NCI-H1048 (cell line): ENCODE measurements around the gene USP15.

ENCODE experiments used
- DNase-seq: peaks from one replicate; lab custom pipeline; 2025; lab: John Stamatoyannopoulos, UW

Gene USP15

DNA sequence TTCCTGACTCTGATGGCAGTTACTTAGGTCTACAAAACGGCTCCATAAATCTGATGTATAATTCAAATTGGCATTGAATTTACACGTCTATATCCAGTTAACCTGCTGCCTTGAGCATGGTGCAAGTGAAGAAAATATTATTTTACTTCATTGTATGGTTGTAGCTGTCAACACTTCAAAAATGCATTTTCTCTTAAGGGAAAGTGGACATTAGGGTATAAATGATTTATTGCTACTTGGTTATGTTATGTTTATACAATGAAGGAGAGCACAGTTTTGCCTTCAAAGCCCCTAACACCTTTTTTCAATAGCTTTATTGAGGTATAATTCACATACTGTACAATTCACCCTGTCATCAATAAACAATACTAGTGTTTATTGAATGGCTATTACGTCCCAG, 2.0 kb upstream of the USP15 start:
- DNase-seq = no peak

DNA sequence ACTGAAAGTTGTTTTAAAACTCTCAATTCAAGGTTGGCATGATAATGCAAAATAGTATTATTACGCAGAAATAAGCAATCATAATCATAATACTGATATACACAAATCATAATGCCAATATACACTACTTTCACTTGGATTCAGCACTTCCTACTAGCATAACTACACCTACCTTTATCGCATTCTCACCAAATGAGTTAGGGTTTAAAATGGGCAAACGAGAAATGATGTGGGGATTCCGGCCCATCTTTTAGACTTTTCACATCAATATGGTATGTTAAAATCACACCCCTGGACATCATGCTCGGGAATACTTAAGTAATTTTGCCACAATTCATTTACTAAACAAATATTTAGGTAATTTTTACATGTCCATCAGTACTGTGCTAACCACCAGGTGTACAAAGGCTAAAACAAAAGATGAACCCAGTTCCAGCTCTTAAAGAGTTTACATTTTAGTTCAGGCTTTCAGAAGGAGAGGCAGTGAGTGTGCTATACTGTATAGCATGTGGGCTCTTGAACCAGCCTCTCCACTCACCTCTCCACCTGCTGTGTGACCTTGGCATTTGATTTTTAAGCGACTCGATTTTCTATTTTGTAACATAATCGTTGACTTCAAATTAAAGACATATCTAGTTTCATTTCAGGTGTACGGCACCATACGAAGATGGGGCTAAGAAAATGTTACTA, 1.1 kb upstream of the USP15 start:
- DNase-seq = no peak

DNA sequence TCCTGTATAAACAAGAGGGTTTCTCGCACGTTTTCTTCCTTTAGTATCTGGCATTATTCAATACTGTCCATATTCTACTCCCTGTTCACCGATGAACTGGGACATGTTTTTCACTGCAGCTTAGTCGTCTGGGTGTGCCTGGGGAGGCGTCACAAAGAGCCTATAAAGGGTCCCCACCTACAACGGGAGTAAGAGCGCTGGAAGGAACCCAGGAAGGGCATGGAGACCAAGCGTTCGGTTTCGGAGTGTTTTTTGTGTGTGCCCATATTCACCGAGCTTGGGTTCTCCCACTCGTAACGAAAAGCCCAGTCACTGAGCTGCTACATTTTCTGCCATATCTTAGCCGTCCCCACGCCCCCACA, 592 bp upstream of the USP15 start:
- DNase-seq = no peak

DNA sequence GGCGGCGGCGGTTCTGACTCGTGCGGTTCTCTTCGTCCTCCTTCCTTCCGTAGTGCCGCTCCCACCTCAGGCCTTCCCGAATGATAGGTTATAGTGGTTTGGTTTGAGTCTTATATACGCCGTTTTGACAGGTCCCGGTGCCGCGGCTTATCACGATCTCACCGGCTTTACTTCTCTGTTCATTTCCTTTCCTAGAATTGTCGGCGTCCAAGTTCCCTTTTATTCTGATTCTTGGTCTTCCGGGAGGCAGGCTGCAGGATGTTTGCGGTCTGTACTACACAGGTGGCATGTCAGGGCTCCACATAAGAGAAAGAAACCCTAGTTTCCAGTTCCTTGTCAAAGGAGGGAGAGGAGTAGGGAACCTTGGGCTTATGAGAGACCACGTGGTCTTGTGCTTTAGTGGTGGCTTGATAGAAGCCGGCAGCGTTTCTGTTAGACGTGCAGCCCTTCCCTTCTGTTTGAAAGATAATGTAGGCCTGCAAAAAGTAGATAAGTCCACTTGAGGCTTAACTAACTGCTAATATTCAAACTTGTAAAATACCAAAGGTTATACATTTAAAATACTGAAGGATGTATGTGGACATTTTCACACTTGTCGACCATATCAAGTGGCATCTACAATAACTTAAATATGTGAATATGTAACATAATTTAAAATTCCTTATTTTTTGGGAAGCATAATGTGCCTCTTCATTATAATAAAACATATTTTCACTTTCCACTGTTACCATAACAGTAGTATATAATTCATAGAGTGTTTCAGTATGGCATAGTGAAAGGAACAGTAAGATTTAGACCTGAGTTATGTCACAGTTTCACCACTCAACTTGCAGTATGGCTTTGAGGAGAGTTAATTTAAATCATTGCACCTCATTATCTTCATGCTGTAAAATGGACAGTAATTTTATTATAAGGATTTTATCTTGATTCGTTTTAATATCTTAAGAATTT, 804 bp downstream of the USP15 start:
- DNase-seq = no peak

DNA sequence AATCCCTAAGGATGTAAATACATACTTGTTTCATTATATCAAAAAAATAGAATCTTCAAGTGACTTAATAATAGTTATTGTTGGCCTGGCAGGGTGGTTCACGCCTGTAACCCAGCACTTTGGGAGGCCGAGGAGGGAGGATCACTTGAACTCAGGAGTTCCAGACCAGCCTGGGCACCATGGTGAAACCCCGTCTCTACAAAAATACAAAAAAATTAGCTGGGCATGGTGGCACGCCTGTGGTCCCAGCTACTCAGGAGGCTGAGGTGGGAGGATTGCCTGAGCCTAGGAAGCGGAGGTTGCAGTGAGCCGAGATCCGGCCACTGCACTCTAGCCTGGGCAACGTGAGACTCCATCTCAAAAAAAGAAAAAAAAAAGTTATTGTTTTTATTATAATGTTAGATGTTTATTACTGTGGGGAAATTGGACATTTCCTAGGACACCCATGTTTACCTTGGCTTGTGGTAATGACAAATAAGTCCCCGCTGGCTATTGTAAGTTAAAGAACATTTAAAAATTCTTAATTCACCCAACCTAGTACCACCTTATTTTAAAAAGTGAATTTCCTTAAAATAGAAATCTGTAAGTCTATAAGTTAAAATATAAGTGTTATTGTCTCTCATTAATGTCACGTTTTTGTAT, 1.8 kb downstream of the USP15 start:
- DNase-seq = no peak

DNA sequence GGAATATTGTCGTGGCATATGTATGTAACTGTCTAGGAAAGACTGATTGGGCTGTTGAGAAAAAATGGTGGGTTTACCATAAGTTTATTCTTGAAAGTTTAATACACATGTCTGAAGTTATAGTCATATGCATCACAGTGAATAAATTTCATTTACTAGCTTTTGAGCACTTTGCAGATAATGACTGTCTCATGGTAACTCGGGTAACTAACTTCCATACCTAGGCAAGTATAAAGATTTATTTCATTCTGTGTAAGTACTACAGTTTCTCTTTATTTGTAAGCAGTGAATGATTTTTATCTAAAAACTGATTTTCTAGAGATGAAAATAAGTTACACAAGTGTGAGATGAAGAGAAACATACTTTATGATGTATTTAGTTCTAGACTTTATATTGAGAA, 3.0 kb downstream of the USP15 start:
- no peak for DNase-seq

DNA sequence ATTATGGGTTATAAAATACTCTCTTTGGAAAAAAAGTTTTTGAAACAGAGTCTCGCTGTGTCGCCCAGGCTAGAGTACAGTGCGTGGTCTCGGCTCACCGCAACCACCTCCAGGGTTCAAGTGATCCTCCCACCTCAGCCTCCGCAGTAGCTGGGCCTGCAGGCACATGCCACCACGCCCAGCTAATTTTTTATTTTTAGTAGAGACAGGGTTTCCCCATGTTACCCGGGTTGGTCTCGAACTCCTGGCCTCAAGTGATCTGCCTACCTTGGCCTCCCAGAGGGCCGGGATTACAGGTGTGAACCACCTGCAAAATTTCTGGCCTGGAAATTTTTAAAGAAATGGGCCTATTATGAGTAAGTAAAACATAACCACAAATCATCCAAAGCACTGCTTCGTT, 3.8 kb downstream of the USP15 start:
- DNase-seq = no peak

DNA sequence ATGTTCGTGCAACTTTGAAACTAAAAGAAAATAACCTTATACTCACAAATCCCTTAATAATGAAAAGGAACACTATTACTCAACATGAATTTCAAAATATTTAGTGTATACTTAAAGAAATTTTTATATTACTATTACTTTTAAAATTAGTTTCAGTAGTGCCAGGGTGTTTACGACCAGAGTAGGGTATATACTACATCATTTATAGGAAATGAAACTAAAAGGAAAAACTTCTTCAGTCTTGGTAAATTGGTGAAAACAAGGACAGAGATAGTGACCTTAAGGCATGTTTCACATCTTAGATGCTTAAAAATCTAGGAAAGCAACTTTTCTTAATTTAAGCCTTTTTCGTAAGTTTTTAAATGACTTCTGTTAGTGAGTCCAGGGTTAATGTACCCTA, 4.5 kb downstream of the USP15 start:
- no peak for DNase-seq

DNA sequence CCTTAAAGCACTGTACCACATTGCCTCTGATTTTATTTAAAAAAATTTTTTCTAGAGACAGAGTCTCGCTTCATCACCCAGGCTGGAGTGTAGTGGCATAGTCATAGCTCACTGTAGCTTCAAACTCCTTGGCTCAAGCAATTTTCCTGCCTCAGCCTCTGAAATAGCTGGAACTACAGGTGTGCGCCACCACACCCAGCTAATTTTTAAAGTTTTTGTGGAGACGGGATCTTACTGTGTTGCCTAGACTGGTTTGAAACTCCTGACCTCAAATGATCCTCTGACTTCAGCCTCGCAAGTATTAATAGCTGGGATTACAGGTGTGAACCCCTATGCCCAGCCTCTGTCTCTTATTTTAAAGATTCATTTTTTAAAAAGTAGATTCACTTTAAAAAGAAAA, 5.3 kb downstream of the USP15 start:
- DNase-seq = no peak

DNA sequence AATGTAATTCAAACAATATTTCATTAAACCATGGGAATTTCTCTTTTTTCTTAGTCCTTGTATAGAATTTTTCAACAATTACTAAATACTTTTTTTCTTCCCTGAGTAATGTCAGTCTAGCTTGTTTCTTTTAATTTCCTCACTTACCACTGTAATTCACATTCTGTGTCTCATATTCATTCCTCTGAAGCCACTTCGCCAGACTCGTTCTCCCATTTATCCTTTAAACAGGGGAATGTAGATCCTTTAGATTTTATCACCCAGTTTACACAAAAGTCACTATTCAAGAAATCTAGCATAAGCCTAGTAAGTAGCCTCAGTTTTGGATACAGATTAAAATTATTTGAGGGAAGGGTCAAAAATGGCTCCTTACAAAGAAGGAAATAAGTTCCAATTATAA, 6.8 kb downstream of the USP15 start:
- DNase-seq = no peak

DNA sequence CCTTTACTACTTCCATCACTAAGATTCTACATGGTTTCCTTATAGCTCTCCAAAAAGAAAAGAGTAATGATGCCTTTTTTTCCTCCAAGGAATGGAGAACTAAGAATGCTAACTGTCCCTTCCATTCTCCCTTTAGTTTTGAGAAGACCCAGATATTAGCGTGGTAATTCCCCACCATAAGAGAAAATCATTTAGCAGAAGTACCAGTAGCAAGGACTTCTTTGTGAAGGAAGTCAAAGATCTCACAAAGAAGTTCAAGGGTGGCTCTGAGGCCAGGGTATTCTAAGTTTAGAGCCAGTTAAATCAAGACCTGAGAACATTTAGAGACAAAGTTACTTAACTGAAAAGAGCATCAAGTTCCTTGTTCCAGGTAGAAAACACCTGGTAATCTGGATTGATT, 7.3 kb downstream of the USP15 start:
- no peak for DNase-seq

DNA sequence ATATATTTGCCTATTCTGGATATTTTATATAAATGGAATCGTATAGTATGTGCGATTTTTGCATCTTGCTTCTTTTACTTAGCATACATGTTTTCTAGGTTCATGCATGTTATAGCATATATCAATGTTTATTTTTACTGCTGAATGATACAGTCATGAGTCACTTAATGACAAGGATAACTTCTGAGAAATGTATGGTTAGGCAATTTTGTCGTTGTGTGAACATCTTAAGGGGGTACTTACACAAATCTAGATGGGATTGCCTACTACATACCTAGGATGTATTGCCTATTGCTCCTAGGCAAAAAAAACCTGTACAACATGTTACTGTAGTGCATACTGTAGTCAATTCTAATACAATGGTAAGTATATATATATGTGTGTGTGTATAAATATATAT, 8.8 kb downstream of the USP15 start:
- DNase-seq = no peak

DNA sequence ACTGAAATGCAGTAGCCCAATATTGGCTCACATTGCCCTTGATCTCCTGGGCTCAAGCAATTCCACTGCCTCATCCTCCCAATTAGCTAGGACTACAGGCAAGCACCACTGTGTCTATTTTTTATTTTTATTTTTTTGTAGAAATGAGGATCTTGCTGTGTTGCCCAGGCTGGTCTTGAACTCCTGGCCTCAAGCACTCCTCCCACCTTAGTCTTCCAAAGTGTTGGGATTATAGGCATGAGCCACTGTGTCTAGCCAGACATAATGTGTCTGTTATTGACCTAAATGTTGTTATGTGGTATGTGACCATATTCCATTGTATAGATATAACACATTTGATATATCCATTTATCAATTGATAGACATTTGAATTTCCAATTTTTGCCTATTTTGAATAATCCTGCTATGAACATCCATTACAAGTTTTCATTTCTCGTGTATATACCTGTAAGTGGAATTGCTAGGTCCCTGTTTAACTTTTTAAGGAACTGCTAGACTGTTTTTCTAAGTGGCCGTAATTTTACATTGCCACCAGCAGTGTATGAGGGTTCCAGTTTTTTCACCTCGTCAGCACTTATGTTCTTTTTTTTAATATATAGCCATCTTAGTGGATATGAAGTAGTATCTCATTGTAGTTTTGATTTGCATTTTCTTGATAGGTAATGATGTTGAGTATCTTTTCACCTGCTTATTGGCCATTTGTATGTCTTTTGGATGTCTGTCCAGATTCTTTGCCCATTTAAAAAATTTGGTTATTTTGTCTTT, 9.4 kb downstream of the USP15 start:
- no peak for DNase-seq

DNA sequence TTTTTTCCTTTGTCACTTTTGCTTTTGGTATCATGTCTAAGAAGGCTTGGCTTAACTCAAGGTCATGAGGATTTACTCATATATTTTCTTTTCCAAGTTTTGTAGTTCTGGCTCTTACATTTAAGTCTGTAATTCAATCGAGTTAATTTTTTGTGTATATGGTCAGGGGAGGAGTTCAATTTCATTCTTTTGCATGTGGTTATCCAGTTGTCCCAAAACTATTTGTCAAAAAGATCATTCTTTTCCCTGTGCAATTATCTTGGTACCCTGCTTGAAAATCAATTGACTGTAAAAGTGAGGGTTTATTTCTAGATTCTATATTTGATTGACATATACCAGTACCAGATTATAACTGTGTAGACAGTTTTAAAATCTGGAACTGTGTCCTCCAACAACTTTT, 10.2 kb downstream of the USP15 start:
- DNase-seq = no peak

DNA sequence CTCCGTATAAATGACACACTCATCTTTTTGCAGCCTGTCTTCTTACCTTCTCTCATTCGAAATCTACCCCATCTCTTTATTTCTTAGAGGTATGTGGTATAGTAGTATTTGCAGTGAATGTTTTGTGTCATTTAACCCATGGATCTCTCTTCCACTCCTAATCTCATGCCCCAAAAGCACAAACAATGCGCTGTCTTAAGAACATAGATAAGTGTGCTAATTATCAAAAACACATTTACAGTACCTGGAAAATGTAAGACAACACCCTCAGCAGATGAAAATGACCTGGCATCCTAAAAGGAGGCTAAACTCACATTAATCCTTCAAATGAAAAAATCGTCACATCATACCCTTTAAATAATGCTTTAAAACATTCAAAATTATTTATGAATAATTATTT, 10.7 kb downstream of the USP15 start:
- DNase-seq = no peak

DNA sequence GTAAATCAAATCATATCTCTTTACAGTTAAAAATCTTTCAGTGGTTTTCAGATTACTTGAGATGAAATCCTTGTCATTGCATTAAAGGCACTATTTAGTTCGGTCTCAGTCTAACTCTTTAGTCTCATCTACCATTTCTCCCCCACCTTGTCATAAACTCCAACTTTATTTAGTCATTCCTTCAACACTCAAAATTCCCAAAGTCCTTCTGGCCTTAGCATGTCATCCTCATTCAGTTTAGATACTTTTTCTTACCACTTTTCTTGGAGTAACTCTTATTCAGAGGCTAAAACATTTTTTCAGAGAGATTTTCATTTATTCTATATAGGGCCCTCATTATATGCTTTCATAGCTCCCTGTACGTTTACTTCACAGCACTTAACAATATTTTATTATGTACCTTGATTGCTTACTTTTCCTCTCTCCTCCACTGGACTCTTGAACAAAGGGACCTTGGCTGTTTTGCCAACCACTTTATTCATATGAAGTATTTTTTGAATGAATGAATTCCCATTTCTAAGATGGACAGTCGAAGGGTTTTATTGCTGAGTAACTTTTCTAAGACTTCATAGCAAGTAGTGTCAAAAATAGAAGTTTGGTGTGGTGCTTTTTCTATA, 12.8 kb downstream of the USP15 start:
- DNase-seq = no peak

DNA sequence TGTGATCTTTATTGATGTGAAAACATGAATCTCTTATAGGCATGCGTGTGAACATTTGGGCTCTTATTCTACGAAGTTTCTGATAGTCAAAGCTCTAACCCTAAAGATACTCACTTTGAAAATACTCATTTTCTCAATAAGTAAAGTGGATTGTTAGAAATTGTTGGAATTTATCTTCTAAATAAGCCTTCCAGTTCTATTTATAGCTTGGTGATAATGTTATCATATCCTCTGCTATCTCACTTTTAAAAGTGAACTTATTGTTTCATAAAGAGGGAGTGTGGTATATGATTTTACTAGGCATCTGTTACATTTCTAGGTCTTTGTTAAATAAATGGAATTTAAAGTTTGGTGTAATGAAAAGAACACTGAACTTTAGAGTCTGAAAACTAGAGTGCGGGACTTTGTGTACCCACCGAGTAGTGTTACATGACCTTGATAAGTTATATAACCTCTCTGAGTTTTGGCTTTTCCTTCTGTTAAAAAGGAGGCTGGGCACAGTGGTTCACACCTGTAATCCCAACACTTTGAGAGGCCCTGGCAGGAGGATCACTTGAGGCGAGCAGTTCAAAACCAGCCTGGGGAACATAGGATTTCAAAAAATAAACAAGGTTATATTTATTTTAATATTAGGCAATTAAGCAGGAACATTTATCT, 13.6 kb downstream of the USP15 start:
- DNase-seq = no peak

DNA sequence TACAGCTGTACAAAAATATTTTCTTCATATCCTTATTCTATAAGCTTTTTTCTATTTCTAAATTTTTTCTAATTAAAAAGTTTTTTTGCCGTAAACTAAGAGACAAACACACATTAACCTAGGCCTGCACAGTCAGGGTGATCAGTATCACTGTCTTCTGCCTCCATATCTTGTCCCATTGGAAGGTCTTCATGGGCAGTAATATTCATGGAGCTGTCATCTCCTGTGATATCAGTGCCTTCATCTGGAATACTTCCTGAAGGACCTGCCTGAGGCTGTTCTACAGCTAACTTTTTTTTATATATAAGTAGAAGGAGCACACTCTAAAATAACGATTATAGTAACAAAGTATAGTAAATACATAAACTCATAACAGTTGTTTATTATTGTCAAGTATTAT, 17.8 kb downstream of the USP15 start:
- DNase-seq = no peak

DNA sequence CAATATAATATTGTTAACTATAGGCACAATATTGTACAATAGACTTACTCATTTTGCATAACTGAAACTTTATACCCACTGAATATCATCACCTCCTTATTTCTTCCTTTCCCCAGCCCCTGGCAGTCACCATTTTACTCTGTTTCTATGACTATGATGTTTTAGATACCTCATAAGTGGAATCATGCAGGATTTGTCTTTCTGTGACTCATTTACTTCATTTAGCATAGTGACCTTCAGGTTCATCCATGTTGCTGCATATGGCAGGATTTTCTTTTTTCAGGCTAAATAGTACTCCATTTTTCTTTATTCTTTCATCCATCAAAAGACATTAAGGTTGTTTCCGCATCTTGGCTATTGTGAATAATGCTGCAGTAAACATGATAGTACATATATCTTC, 18.9 kb downstream of the USP15 start:
- no peak for DNase-seq

DNA sequence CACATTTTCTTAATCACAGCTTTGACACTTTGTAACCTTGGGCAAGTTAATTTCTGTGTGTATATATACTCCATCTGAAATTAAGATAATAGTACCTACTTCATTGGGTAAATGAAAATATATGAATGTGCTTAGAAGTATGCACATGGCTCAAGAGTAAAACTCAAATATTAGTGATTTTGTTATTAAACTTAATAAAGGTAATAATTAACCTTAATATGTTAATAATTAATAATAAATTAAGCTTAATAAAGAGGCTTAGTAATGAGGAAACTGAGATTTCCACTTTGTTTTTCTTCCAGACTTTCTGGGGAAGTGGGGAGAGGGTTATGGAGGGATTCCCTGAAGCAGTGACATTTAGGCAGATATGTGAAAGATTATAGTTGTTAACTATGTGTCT, 19.8 kb downstream of the USP15 start:
- DNase-seq = no peak

DNA sequence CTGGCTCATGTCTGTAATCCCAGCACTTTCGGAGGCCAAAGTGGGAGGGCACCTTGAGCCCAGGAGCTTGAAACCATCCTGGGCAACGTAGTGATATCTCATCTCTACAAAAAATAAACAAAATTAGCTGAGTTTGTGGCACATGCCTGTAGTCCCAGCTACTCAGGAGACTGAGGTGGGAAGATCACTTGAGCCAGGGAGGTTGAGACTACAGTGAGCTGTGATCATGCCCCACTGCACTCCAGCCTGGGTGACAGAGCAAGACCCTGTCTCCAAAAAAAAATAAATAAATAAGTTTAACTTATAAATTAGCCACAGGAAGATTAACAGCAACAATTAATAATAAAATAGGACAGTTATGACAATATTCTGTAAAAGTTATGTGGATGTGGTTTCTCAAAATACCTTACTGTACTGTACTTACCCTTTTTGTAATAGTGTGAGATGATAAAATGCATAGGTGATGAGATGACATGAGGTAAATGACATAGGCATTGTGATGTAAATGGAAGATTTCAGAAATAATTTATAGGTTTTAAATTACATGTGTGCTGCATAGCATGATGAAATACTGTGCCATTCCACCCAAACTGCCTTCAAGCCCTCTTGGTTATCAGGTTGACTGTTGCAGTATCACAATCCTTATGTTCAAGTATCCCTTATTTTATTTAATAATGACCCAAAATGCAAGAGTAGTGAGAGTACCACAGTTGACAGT, 22.0 kb downstream of the USP15 start:
- DNase-seq = no peak
